MM.1S (cell line): Measurements from ENCODE around the gene RRAD.
"Not testable (repeated sequence)": the region's sequence is repeated elsewhere in the genome, so short reads cannot be mapped to it uniquely, and the experiment has no call there.

ENCODE experiments used
- DNase-seq: peaks from one replicate; pipeline ENCODE4 v3.0.0-alpha.2; 2015
- H2AFZ ChIP-seq: fragments of 300-600 bp; sonication (generic); 2 replicates; pipeline ENCODE4 v1.6.0; 2016; ENCODE audit warnings: antibody characterized with exemption, low read length
- H3F3A ChIP-seq: fragments of 300-600 bp; sonication (generic); 2 replicates; pipeline ENCODE4 v1.6.1; 2016; ENCODE audit warnings: mild to moderate bottlenecking, antibody characterized with exemption, low read length, moderate library complexity, mixed read lengths; ENCODE audit not compliant: insufficient read depth
- H3K27ac ChIP-seq: fragments of 300-600 bp; sonication (generic); 2 replicates; pipeline ENCODE4 v1.5.1; 2016; ENCODE audit warnings: mild to moderate bottlenecking, low read length
- H3K27me3 ChIP-seq: fragments of 300-600 bp; sonication (generic); replicated peaks from 2 replicates; pipeline ENCODE4 v1.6.0; 2016; ENCODE audit warnings: low read length; ENCODE audit not compliant: insufficient read depth
- H3K36me3 ChIP-seq: fragments of 300-600 bp; sonication (generic); replicated peaks from 2 replicates; pipeline ENCODE4 v1.6.1; 2016; ENCODE audit warnings: mild to moderate bottlenecking, low read length, mixed read lengths; ENCODE audit not compliant: insufficient read depth
- H3K4me1 ChIP-seq: fragments of 300-600 bp; sonication (generic); 2 replicates; pipeline ENCODE4 v1.6.1; 2016; ENCODE audit warnings: low read length, mixed read lengths
- H3K4me2 ChIP-seq: fragments of 300-600 bp; sonication (generic); 2 replicates; pipeline ENCODE4 v1.6.0; 2016; ENCODE audit warnings: low read depth, low read length
- H3K4me3 ChIP-seq: fragments of 300-600 bp; sonication (generic); 2 replicates; pipeline ENCODE4 v1.5.1; 2016; ENCODE audit warnings: low read length, mixed read lengths
- H3K79me2 ChIP-seq: fragments of 300-600 bp; sonication (generic); 2 replicates; pipeline ENCODE4 v1.6.1; 2016; ENCODE audit warnings: mixed run types, low read length, mixed read lengths
- H3K9ac ChIP-seq: fragments of 300-600 bp; sonication (generic); 2 replicates; pipeline ENCODE4 v1.6.1; 2016; ENCODE audit warnings: low read length, mixed read lengths
- H3K9me2 ChIP-seq: fragments of 300-600 bp; sonication (generic); replicated peaks from 2 replicates; pipeline ENCODE4 v1.6.1; 2016; ENCODE audit warnings: mild to moderate bottlenecking, low read length, mixed read lengths; ENCODE audit not compliant: insufficient read depth
- H3K9me3 ChIP-seq: fragments of 300-600 bp; sonication (generic); replicated peaks from 2 replicates; pipeline ENCODE4 v1.6.1; 2016; ENCODE audit warnings: mild to moderate bottlenecking, low read length, mixed read lengths; ENCODE audit not compliant: insufficient read depth
- H4K20me1 ChIP-seq: fragments of 300-600 bp; sonication (generic); 2 replicates; pipeline ENCODE4 v1.6.1; 2016; ENCODE audit warnings: mild to moderate bottlenecking, low read length, moderate library complexity, mixed read lengths; ENCODE audit not compliant: insufficient read depth
- CTCF ChIP-seq: fragments of 300-600 bp; sonication (generic); IDR thresholded peaks from 2 replicates; pipeline ENCODE4 v1.5.1; 2016; ENCODE audit warnings: antibody characterized with exemption, low read length, mixed read lengths
- EZH2 ChIP-seq: fragments of 300-600 bp; sonication (generic); optimal IDR thresholded peaks from 2 replicates; pipeline ENCODE3; 2017; ENCODE audit warnings: low read depth, mild to moderate bottlenecking, antibody characterized with exemption, low read length, mixed read lengths
- EZH2phosphoT487 ChIP-seq: fragments of 300-600 bp; sonication (generic); IDR thresholded peaks from 2 replicates; pipeline ENCODE4 v1.6.1; 2018; ENCODE audit warnings: antibody characterized with exemption, low read length

RRAD gene

DNA sequence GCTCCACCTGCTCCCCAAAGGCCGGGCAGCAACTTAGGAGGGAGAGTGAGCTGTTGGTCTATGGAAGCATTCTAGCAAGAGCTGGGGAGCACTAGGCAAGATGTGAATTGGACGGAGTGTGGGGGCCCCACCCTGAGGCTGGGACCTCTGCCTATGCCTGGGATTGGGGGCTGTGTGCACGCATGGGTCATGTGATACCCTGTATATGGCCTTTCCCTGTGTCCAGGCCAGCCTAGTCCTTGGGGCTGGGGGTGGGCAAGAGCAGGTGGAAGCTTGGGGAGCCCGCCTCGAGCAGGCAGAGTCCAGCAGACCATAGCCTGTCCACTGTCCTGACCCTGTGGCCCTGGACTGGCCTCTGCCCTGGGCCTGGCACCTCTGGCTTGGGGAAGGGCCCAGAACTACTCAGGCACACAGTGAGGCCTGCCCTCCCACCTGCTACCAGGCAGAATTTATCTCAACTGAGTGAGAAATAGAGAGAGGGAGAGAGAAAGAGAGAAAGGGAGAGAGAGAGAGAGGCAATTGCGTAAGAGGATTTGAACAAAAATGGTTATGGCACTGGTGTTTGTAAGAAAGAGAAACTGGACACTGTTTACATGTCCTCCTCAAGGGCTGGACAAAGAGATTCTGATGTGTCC is 25.9 kb downstream of the RRAD start:
- no peaks in the 10 kb centered on the region for H3K27me3 ChIP-seq
- no peaks in the 10 kb centered on the region for H3K79me2 ChIP-seq
- no peaks in the 10 kb centered on the region for H3K4me1 ChIP-seq
- H2AFZ ChIP-seq, result no peak overlapping the region
- H3F3A ChIP-seq, result no peaks in the 10 kb centered on the region
- H3K4me3 ChIP-seq, result no peak overlapping the region
- H3K9me3 ChIP-seq, result no peaks in the 10 kb centered on the region
- H3K4me2 ChIP-seq, result no peak overlapping the region
- no peak for DNase-seq
- H4K20me1 ChIP-seq, result no peaks in the 10 kb centered on the region
- H3K36me3 ChIP-seq, result no peaks in the 10 kb centered on the region
- H3K9ac ChIP-seq, result no peak overlapping the region
- TF ChIP-seq EZH2phosphoT487, result no peak
- TF ChIP-seq EZH2, result no peak
- no peak for TF ChIP-seq CTCF
- no peaks in the 10 kb centered on the region for H3K9me2 ChIP-seq
- no peak overlapping the region for H3K27ac ChIP-seq

DNA sequence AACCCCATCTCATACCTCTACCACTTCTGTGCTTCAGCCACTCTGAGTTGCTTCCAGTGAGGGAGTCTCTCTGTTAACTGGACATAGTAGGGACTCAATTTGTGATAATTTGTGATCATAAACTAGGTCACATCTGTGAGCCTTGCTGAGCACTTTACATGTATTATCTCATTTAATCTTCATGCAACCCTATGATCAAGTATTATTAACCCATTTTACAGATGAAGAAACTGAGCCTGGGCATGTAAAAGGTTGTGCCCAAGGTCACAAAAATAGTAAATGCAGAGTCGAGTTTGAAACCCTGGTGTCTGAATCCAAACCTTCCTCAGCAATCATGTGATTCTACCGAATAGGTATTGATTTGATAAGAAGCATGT is 26.4 kb downstream of the RRAD start:
- Histone ChIP-seq H2AFZ (no peak overlapping the region), H3K36me3 (no peaks in the 10 kb centered on the region), H3K9me2 (no peaks in the 10 kb centered on the region), H4K20me1 (no peaks in the 10 kb centered on the region), H3K27me3 (no peaks in the 10 kb centered on the region), H3F3A (no peaks in the 10 kb centered on the region), H3K27ac (no peak overlapping the region), H3K4me3 (no peak overlapping the region), H3K9me3 (no peaks in the 10 kb centered on the region), H3K4me2 (no peak overlapping the region), H3K4me1 (no peaks in the 10 kb centered on the region), H3K9ac (no peak overlapping the region), H3K79me2 (no peaks in the 10 kb centered on the region)
- no peak for DNase-seq
- TF ChIP-seq CTCF (no peak), EZH2phosphoT487 (no peak), EZH2 (no peak)

GRCh38 chr16:66898207-66898606 is 27.1 kb downstream of the RRAD start:
- no peak overlapping the region for H3K4me3 ChIP-seq
- H3K9me2 ChIP-seq, result no peaks in the 10 kb centered on the region
- H3K9ac ChIP-seq, result no peak overlapping the region
- H3K9me3 ChIP-seq, result no peaks in the 10 kb centered on the region
- no peaks in the 10 kb centered on the region for H3K79me2 ChIP-seq
- H3F3A ChIP-seq, result no peaks in the 10 kb centered on the region
- TF ChIP-seq EZH2, result no peak
- no peak for TF ChIP-seq EZH2phosphoT487
- H4K20me1 ChIP-seq, result no peaks in the 10 kb centered on the region
- H3K27ac ChIP-seq, result no peak overlapping the region
- H2AFZ ChIP-seq, result no peak overlapping the region
- DNase-seq, result no peak
- no peaks in the 10 kb centered on the region for H3K36me3 ChIP-seq
- no peaks in the 10 kb centered on the region for H3K4me1 ChIP-seq
- H3K27me3 ChIP-seq, result no peaks in the 10 kb centered on the region
- H3K4me2 ChIP-seq, result no peak overlapping the region

DNA sequence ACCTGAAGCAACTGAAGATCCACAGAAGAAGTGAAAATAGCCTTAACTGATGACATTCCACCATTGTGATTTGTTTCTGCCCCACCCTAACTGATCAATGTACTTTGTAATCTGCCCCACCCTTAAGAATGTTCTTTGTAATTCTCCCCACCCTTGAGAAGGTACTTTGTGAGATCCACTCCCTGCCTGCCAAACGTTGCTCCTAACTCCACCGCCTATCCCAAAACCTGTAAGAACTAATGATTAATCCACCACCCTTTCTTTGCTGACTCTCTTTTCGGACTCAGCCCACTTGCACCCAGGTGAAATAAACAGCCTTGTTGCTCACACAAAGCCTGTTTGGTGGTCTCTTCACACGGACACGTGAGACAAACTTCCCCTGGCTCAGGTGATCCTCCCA is 28.7 kb downstream of the RRAD start:
- H3K9me2 ChIP-seq, H3K4me3 ChIP-seq, H3K9me3 ChIP-seq, H3K9ac ChIP-seq, H3F3A ChIP-seq, H3K4me2 ChIP-seq, H2AFZ ChIP-seq, H3K79me2 ChIP-seq, H3K27me3 ChIP-seq, H3K4me1 ChIP-seq, H3K36me3 ChIP-seq, H4K20me1 ChIP-seq, DNase-seq, H3K27ac ChIP-seq: not testable (repeated sequence)
